ENCODE results near the gene SPATA2. TPM values are rescaled to one million over a fixed set of nuclear protein-coding genes. Genes with fewer than 3 reads are reported as not detected.

The SPATA2 gene
- total and polyA plus RNA-seq, 2 of the 13 experiments (the other 11 are each of a cell fraction or from before 2014, with no cell fraction given), result 3.2 to 8.7 TPM

- 0 out of 2 replicates have a peak, but pooled peaks have one; percentile 55 for TF ChIP-seq ZNF605 (CRISPR knock-in tag; IDR thresholded peaks at IDR 0.05)
- no peak for TF ChIP-seq DMTF1 (CRISPR knock-in tag; IDR thresholded peaks at IDR 0.05)
These were observed 3.7 kb upstream of the SPATA2 start (continued) for GRCh38 chr20:49919009-49919408.

- ATAC-seq (no peak), DNase-seq (ENCODE audit: low spot score) (no peak), FAIRE-seq (no peak)
- Histone ChIP-seq H3K4me3 (replicated peaks in 1 of 3; ENCODE audit: insufficient read depth in 1 of 3, low read depth in 2 of 3, low read length in 3 of 3) (no peak overlapping the region), H3K4me1 (ENCODE audit: insufficient read depth, low read length) (peaks cover 57% of the 10 kb centered on the region), H3K9ac (ENCODE audit: insufficient read depth, low read depth, low read length) (no peak overlapping the region), H3K9me3 (ENCODE audit: low read length) (no peaks in the 10 kb centered on the region), H3K27me3 (ENCODE audit: control insufficient read depth in 1 of 2, insufficient read depth in 2 of 2, low read length in 2 of 2) (no peaks in the 10 kb centered on the region; a peak in 1 of 5 replicates), H3K79me2 (ENCODE audit: insufficient read depth, low read length) (peaks cover 18% of the 10 kb centered on the region), H2AFZ (ENCODE audit: low read length) (no peak overlapping the region), H4K20me1 (ENCODE audit: insufficient read depth, low read length) (no peaks in the 10 kb centered on the region), H3K4me2 (ENCODE audit: low read depth, low read length) (no peak overlapping the region), H3K27ac (ENCODE audit: extremely low read length, insufficient read depth, low read length) (peak overlapping the region; percentile 97), H3K36me3 (replicated peaks in 1 of 2; ENCODE audit: control insufficient read depth in 1 of 2, insufficient read depth in 2 of 2, low read length in 2 of 2) (no peaks in the 10 kb centered on the region)
- in situ Hi-C loops (cut with HindIII; ENCODE audit: extremely low pct_ligation_motif_present, low pct_unique_long_range_greater_than_20kb), result no loop called here
- ChIA-PET POLR2A (interaction anchor here (1.0 kb wide), 1 partner anchor 9 kb away, joined by 3 read pairs; no protein-coding TSS in a partner anchor), CTCF (ENCODE audit: low intra/inter-chr PET ratio, low total read pairs) (interaction anchor here (1.3 kb wide), 1 partner anchor 29 kb away, joined by 3 read pairs; no protein-coding TSS in a partner anchor)
- WGBS (ENCODE audit: low lambda C conversion rate), result 96% methylated on average over 3 of the region's 3 CpGs
- BruUV-seq (replicated peaks), result no TSS peak
- intact Hi-C loops (cut with micrococcal nuclease; ENCODE audit: unreplicated experiment), result no loop called here
- no peak for TF ChIP-seq SALL2 (CRISPR knock-in tag; IDR thresholded peaks at IDR 0.05)
- no peak for TF ChIP-seq PLRG1 (conservative IDR thresholded peaks at IDR 0.05)
- peak; percentile 3; the same call in 1 of the 2 replicates for TF ChIP-seq ZNF770 (CRISPR knock-in tag; IDR thresholded peaks at IDR 0.05)
- TF ChIP-seq ZC3H13 (CRISPR knock-in tag; IDR thresholded peaks at IDR 0.05), result no peak
- no peak for TF ChIP-seq KMT2A (CRISPR knock-in tag; IDR thresholded peaks at IDR 0.05)
- no peak for TF ChIP-seq YEATS4 (CRISPR knock-in tag; IDR thresholded peaks at IDR 0.05; ENCODE audit: borderline replicate concordance)
- TF ChIP-seq FOXP1 (IDR thresholded peaks at IDR 0.05), result no peak
- no peak for TF ChIP-seq FOXP1 (CRISPR knock-in tag; IDR thresholded peaks at IDR 0.05)
- no peak for TF ChIP-seq RFX1 (IDR thresholded peaks at IDR 0.05)
- TF ChIP-seq FOXK1 (CRISPR knock-in tag; IDR thresholded peaks at IDR 0.05; ENCODE audit: borderline replicate concordance, low read depth), result no peak
- peak; percentile 26; the same call in 1 of the 2 replicates for TF ChIP-seq ARID4A (CRISPR knock-in tag; IDR thresholded peaks at IDR 0.05; ENCODE audit: borderline replicate concordance)
- TF ChIP-seq RFXANK (CRISPR knock-in tag; IDR thresholded peaks at IDR 0.05), result no peak
- TF ChIP-seq KDM5B (CRISPR knock-in tag; IDR thresholded peaks at IDR 0.05; ENCODE audit: borderline replicate concordance), result no peak
These were observed 3.1 kb upstream of the SPATA2 start for GRCh38 chr20:49918446-49918845.

Measured in HepG2 (cell line).